ENCODE results near the gene FAM219A.

Gene FAM219A

DNA sequence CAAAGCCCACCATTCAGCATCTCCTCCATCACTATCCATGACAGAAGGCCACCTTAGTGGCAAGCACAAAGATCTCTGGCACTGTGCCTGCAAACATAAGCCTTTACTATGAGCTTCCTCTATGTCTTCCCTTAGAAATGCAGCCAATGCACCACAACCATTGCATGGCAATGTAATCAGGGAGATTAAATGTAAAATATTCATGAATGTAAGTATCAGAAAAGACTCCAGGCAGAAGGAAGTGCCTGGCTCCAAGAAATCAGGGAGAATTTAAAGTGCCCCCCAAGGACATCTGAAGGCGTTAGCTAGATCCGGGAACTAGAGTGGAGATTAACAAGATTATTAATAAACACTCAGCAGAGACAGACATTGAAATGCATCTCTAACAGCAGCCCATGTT, 49.2 kb downstream of the FAM219A start:
- TF ChIP-seq EZH2 (IDR thresholded peaks at IDR 0.05), result no peak

DNA sequence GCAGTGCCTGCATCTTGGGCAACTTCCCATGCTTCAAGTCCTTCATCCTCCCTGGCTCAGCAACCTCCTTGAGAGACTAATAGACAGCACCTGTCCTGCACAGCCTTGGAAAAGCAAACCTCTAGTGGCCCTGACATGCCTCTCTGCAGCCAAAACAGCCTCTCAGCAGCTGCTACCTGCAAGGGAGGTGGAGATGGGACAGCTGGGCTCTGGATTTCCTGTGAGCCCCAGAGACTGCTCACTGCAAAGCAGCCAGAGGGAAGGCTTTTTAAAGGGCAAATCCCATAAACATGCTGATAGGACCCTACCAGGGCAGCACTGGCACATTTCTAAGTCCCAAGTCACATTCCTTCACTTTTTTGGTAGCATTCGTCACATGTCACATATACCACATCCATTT, 50.2 kb downstream of the FAM219A start:
- Histone ChIP-seq H3K4me3 (no peak overlapping the region), H3K36me3 (ENCODE audit: insufficient read depth, low read length) (peaks cover 3% of the 10 kb centered on the region; the same call in 1 of the 2 replicates), H3K27ac (no peak overlapping the region), H3K9me3 (ENCODE audit: low read depth, low read length) (no peaks in the 10 kb centered on the region), H3K9ac (ENCODE audit: insufficient read length) (no peak overlapping the region)
- TF ChIP-seq FOXP2 (optimal IDR thresholded peaks at IDR 0.05; ENCODE audit: control extremely low read depth, extremely low read length, insufficient read depth) (no peak), EZH2 (IDR thresholded peaks at IDR 0.05) (no peak), POLR2AphosphoS5 (IDR thresholded peaks at IDR 0.05; ENCODE audit: borderline replicate concordance, low read depth, low read length) (no peak)
- no peak for DNase-seq (ENCODE audit: low read depth, low spot score)

More for the DNA sequence above, 49.2 kb downstream of the FAM219A start:
- Histone ChIP-seq H3K4me3 (no peak overlapping the region), H3K27ac (no peak overlapping the region), H3K36me3 (ENCODE audit: insufficient read depth, low read length) (no peaks in the 10 kb centered on the region), H3K9me3 (ENCODE audit: low read depth, low read length) (no peaks in the 10 kb centered on the region), H3K9ac (ENCODE audit: insufficient read length) (no peak overlapping the region)
- DNase-seq (ENCODE audit: low read depth, low spot score), result no peak

DNA sequence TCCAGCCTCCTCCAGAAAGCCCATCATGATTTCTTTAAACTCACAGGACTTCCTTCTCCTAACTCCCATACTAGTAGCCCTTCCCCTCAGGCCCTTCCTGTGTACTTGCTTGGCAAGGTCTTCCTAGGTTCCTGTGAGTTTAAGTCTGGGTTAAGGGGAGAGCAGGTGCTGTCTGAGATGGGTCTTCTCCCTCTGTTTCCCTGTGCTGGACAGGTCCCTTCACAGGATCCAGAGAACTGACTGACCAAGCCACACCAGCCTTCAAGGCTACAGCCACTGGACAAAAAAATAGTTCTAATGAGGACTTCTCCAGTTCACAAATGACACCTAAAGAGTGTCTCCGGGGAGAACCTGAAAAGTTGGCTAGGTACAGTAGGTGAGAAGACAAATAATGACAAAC, 52.2 kb downstream of the FAM219A start:
- Histone ChIP-seq H3K9ac (ENCODE audit: insufficient read length) (no peak overlapping the region), H3K36me3 (ENCODE audit: insufficient read depth, low read length) (peaks cover 4% of the 10 kb centered on the region; the same call in 1 of the 2 replicates), H3K9me3 (ENCODE audit: low read depth, low read length) (no peaks in the 10 kb centered on the region), H3K27ac (no peak overlapping the region), H3K4me3 (no peak overlapping the region)
- DNase-seq (ENCODE audit: low read depth, low spot score), result no peak
- TF ChIP-seq POLR2AphosphoS5 (IDR thresholded peaks at IDR 0.05; ENCODE audit: borderline replicate concordance, low read depth, low read length), result no peak
- TF ChIP-seq EZH2 (IDR thresholded peaks at IDR 0.05), result no peak
- TF ChIP-seq FOXP2 (optimal IDR thresholded peaks at IDR 0.05; ENCODE audit: control extremely low read depth, extremely low read length, insufficient read depth), result no peak

DNA sequence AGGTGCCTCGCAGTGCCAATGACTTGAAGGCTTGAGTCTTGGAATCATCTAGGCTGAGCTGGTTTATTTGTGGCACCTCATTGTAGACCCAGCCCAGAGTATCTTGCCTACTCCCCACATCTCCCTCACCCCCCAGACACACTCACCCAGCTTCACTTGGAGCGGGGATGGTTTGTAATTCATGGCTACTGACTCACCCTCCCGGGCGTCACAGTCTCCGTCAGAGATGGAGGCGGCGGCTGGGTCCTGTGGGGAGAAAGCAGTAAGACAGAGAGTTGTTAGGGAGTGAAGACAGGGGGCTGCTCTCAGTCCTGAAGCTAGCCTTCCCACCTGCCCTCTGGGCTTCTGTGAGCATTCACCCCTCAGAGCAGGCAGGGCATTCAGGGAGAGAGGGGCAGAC, 52.7 kb downstream of the FAM219A start:
- no peak overlapping the region for H3K9ac ChIP-seq (ENCODE audit: insufficient read length)
- no peak overlapping the region for H3K4me3 ChIP-seq
- no peak overlapping the region for H3K27ac ChIP-seq
- peaks cover 4% of the 10 kb centered on the region; the same call in 1 of the 2 replicates for H3K36me3 ChIP-seq (ENCODE audit: insufficient read depth, low read length)
- TF ChIP-seq POLR2AphosphoS5 (IDR thresholded peaks at IDR 0.05; ENCODE audit: borderline replicate concordance, low read depth, low read length) (no peak), EZH2 (IDR thresholded peaks at IDR 0.05) (no peak), FOXP2 (optimal IDR thresholded peaks at IDR 0.05; ENCODE audit: control extremely low read depth, extremely low read length, insufficient read depth) (no peak)
- DNase-seq (ENCODE audit: low read depth, low spot score), result no peak
- H3K9me3 ChIP-seq (ENCODE audit: low read depth, low read length), result no peaks in the 10 kb centered on the region

DNA sequence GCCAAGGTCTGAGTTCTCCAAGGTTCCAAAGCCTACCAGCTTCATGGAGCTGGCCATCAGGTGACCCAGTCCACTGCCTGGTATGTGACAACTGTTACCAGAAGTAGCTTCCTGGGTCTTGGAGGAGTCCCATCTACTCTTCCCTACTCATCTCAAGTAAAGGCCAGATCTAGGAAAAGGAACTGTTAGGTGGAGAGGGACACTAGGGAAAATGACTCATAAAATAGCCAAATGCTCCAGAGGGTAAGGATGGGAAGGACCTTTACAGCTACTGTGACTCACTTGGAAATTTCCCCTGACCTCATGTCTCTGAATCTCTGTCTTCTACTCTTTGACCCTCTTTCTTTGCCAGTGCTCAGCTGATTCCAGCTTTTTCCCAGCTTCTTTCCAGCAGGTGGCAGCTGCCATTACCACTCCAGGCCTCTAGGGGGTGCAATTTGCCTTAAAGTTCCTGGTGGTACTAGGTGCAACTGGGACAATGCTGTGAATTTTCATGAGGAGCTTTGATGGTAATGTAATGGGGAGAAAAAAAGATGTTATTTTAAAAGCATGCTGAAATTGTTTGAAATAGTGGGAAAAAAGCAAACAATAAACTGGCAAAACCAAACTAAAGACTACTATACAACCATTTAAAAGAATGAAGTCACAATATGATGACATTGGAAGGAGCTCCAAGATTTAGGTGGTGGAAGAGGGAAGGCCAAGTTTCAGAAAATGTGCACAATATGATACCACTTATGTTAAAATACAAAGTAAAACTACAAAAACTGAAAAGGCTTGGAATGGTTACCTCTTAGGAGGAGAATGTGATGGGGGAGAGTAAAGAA, 54.6 kb downstream of the FAM219A start:
- Histone ChIP-seq H3K9me3 (ENCODE audit: low read depth, low read length) (no peaks in the 10 kb centered on the region), H3K4me3 (no peak overlapping the region), H3K36me3 (ENCODE audit: insufficient read depth, low read length) (peaks cover 4% of the 10 kb centered on the region; the same call in 1 of the 2 replicates), H3K27ac (no peak overlapping the region), H3K9ac (ENCODE audit: insufficient read length) (no peak overlapping the region)
- DNase-seq (ENCODE audit: low read depth, low spot score), result peak; percentile 32
- TF ChIP-seq EZH2 (IDR thresholded peaks at IDR 0.05) (no peak), POLR2AphosphoS5 (IDR thresholded peaks at IDR 0.05; ENCODE audit: borderline replicate concordance, low read depth, low read length) (no peak), FOXP2 (optimal IDR thresholded peaks at IDR 0.05; ENCODE audit: control extremely low read depth, extremely low read length, insufficient read depth) (no peak)

DNA sequence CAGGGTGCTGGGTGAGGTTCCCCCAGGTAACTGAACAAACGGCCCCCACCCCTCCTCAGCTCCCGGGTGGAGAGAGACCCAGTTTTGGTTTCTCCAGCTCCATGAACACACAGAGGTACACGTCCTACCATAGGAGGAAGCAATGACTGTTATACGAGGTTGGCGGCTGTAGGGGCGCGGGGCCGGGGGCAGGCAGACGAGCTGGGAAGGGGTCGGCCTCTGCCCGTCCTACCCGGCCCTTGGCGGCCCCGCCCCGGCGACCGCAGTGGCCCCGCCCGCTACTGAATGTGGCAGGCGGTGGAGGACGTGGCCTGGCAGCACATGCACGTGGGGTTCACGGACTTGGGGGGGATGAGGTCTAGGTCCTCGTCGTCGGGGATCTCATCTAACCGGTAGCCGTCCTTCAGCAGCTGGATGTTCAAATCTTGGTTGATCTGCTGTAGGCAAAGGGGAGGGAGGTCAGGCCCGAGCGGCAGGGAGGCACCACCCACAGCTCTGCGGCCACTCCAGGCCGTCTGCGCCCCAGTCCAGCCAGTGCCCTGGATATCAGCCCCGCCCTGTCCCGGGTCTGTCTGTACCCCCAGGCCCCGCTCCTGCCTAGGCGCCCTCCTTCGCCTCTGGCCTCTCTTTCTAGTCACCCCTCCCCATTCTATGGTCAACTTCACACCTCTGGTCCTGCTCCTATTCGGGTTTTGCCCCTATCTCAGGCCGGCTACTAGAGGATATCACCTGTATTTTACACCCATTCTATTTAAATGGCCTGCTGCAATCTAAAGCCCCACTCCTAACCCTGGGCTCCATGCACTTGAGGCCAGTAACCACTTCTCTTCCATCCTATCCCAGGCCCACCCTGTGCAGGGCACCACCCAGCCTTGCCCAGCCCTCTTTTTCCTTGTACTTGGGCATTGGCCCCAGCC, 57.4 kb downstream of the FAM219A start:
- no peak overlapping the region for H3K4me3 ChIP-seq
- H3K36me3 ChIP-seq (ENCODE audit: insufficient read depth, low read length), result peaks cover 4% of the 10 kb centered on the region; the same call in 1 of the 2 replicates
- no peak overlapping the region for H3K27ac ChIP-seq
- no peak overlapping the region for H3K9ac ChIP-seq (ENCODE audit: insufficient read length)
- H3K9me3 ChIP-seq (ENCODE audit: low read depth, low read length), result no peaks in the 10 kb centered on the region
- no peak for TF ChIP-seq POLR2AphosphoS5 (IDR thresholded peaks at IDR 0.05; ENCODE audit: borderline replicate concordance, low read depth, low read length)
- no peak for TF ChIP-seq FOXP2 (optimal IDR thresholded peaks at IDR 0.05; ENCODE audit: control extremely low read depth, extremely low read length, insufficient read depth)
- TF ChIP-seq EZH2 (IDR thresholded peaks at IDR 0.05), result no peak
- no peak for DNase-seq (ENCODE audit: low read depth, low spot score)

DNA sequence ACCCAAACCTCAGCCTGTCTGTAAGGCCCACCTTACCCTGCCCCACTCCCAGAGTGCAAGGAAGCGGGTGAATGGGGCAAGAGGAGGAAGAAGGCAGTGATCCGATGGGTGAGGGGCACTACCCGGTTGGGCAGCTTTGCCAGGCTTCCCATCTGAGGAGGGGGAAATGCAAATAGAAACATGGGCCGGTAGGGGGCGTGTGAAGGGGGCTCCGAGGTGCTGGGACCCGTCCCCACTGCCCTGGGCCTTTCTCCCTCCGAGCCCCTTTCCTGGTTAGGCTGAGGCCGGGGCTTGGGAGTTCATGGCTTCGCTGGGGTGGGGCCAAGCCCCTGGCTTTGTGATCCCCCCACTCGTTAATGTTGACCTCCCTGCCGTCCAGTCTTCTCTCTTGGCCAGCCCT, 58.1 kb downstream of the FAM219A start:
- Histone ChIP-seq H3K27ac (no peak overlapping the region), H3K36me3 (ENCODE audit: insufficient read depth, low read length) (peaks cover 4% of the 10 kb centered on the region; the same call in 1 of the 2 replicates), H3K9ac (ENCODE audit: insufficient read length) (no peak overlapping the region), H3K4me3 (no peak overlapping the region), H3K9me3 (ENCODE audit: low read depth, low read length) (no peaks in the 10 kb centered on the region)
- no peak for DNase-seq (ENCODE audit: low read depth, low spot score)
- TF ChIP-seq POLR2AphosphoS5 (IDR thresholded peaks at IDR 0.05; ENCODE audit: borderline replicate concordance, low read depth, low read length), result no peak
- no peak for TF ChIP-seq EZH2 (IDR thresholded peaks at IDR 0.05)
- TF ChIP-seq FOXP2 (optimal IDR thresholded peaks at IDR 0.05; ENCODE audit: control extremely low read depth, extremely low read length, insufficient read depth), result no peak

DNA sequence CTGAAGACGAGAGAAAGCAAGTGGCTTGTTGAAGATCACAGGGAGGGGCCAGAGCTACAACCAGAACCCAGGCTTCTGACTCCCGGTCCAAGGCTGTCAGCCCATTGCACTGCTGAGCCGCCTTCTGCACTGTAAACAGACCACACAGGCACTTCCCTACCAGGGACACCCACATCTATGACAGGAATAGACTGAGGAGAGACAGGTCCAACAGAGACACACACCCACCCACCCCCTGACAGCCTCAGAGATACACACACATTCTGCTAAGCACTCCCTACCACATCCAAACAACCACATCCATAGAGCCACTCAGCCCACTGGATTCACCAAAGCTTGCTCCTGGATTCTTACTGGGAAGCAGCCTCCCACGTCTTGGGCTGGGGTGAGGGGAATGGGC, 58.6 kb downstream of the FAM219A start:
- Histone ChIP-seq H3K27ac (no peak overlapping the region), H3K9me3 (ENCODE audit: low read depth, low read length) (no peaks in the 10 kb centered on the region), H3K9ac (ENCODE audit: insufficient read length) (no peak overlapping the region), H3K4me3 (no peak overlapping the region), H3K36me3 (ENCODE audit: insufficient read depth, low read length) (peaks cover 4% of the 10 kb centered on the region; the same call in 1 of the 2 replicates)
- DNase-seq (ENCODE audit: low read depth, low spot score), result no peak
- TF ChIP-seq POLR2AphosphoS5 (IDR thresholded peaks at IDR 0.05; ENCODE audit: borderline replicate concordance, low read depth, low read length) (no peak), FOXP2 (optimal IDR thresholded peaks at IDR 0.05; ENCODE audit: control extremely low read depth, extremely low read length, insufficient read depth) (no peak), EZH2 (IDR thresholded peaks at IDR 0.05) (no peak)
